Stomach (tissue), 4 donors: Measurements from ENCODE around the gene CTIF.

Source experiments
- CTCF ChIP-seq, 7 experiments: fragments of 450-650 bp in 4 of 7; fragments of 200-600 bp in 3 of 7; sonication (generic) in 3 of 7; IDR thresholded peaks; one replicate each; pipeline ENCODE4 v1.5.1; 2016 to 2019; ENCODE audit warnings: antibody characterized with exemption in 7 of 7, control low read depth in 2 of 7, mild to moderate bottlenecking in 1 of 7
- POLR2AphosphoS5 ChIP-seq, 3 donors: sonication (generic); formaldehyde crosslinking; IDR thresholded peaks; one replicate each; pipeline ENCODE4 v1.6.1; 2016; ENCODE audit warnings: antibody characterized with exemption in 3 of 3

GRCh38 chr18:48843162-48843561, 304.3 kb downstream of the CTIF start:
- TF ChIP-seq POLR2AphosphoS5 (IDR thresholded peaks at IDR 0.05) (no peak), CTCF (IDR thresholded peaks at IDR 0.05) (no peak)
